Measurements from ENCODE around the gene CHRNA5. TPM values are rescaled to one million over a fixed set of nuclear protein-coding genes. Genes with fewer than 3 reads are reported as not detected.
"Not testable (repeated sequence)": the region's sequence is repeated elsewhere in the genome, so short reads cannot be mapped to it uniquely, and the experiment has no call there.

CHRNA5 gene
- total RNA-seq, 5 donors from 2014 or later (not counting 1 experiment from before 2014, with no cell fraction given), result 0.37 to 1.1 (median 0.57) TPM

GRCh38 chr15:78603467-78603866, 38.1 kb downstream of the CHRNA5 start:
- 100% methylated on average over 1 of the region's 3 CpGs for WGBS (ENCODE audit: insufficient coverage)
- ATAC-seq (replicated peaks in 1 of 4) (no peak), DNase-seq (no peak)
- ChIA-PET POLR2A (no interaction called here), CTCF (no interaction called here)
- Histone ChIP-seq H3K9me3 (no peaks in the 10 kb centered on the region), H3K27ac (ENCODE audit: low read length) (no peak overlapping the region), H3K36me3 (ENCODE audit: control insufficient read depth in 2 of 2, extremely low read depth in 1 of 2, insufficient read depth in 1 of 2, low read length in 1 of 2) (no peaks in the 10 kb centered on the region), H3K4me3 (ENCODE audit: control insufficient read depth in 1 of 2, extremely low read depth in 1 of 2, low read length in 1 of 2) (no peak overlapping the region), H3K4me1 (ENCODE audit: control insufficient read depth in 1 of 2, extremely low read depth in 1 of 2, insufficient read depth in 2 of 2, low read length in 2 of 2) (no peaks in the 10 kb centered on the region), H3K27me3 (replicated peaks in 1 of 2; ENCODE audit: control insufficient read depth in 2 of 2, extremely low read depth in 1 of 2, insufficient read depth in 2 of 2, low read length in 1 of 2) (peaks cover 0 to 24% of the 10 kb centered on the region in 2 experiments)
- Mint-ChIP-seq H3K27me3 (peaks cover 12 to 46% of the 10 kb centered on the region in 2 donors), H3K4me1 (no peaks in the 10 kb centered on the region), H3K27ac (no peak overlapping the region), H3K36me3 (no peaks in the 10 kb centered on the region), H3K4me3 (no peak overlapping the region), H3K9me3 (no peaks in the 10 kb centered on the region)

DNA sequence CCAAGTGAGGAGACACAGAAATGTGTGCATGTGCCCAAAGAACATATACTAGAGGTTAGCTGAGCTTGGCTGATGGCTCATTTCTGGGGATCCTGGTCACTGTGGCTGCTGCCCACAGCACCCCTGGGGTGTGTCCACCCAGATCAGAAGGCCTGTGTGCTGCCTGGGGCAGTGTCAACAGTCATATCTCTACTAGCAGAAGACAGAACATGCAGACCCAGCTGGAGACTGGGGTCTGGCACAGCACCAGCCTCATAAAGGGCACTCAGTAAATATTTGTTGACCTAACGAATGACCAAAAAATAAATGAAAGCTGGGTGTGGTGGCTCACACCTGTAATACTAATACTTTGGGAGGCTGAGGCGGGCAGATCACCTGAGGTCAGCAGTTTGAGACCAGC, 39.1 kb downstream of the CHRNA5 start:
- no peak overlapping the region for H3K4me3 ChIP-seq (ENCODE audit: control insufficient read depth in 1 of 2, extremely low read depth in 1 of 2, low read length in 1 of 2)
- no peaks in the 10 kb centered on the region for H3K36me3 Mint-ChIP-seq
- no peak for ATAC-seq (replicated peaks in 1 of 4)
- H3K27ac Mint-ChIP-seq, result no peak overlapping the region
- no peak overlapping the region for H3K27ac ChIP-seq (ENCODE audit: low read length)
- no peaks in the 10 kb centered on the region for H3K9me3 ChIP-seq
- ChIA-PET POLR2A (no interaction called here), CTCF (no interaction called here)
- H3K27me3 Mint-ChIP-seq, result peaks cover 12 to 50% of the 10 kb centered on the region in 2 donors
- peaks cover 0 to 3% (median 0%) of the 10 kb centered on the region in 3 donors for H3K9me3 Mint-ChIP-seq
- no peak for DNase-seq
- peaks cover 0 to 22% of the 10 kb centered on the region in 2 experiments for H3K27me3 ChIP-seq (replicated peaks in 1 of 2; ENCODE audit: control insufficient read depth in 2 of 2, extremely low read depth in 1 of 2, insufficient read depth in 2 of 2, low read length in 1 of 2)
- no peaks in the 10 kb centered on the region for H3K4me1 ChIP-seq (ENCODE audit: control insufficient read depth in 1 of 2, extremely low read depth in 1 of 2, insufficient read depth in 2 of 2, low read length in 2 of 2)
- no peak overlapping the region for H3K4me3 Mint-ChIP-seq
- no CpG with 5 or more reads among the region's 2 CpGs for WGBS (ENCODE audit: insufficient coverage)
- no peaks in the 10 kb centered on the region for H3K36me3 ChIP-seq (ENCODE audit: control insufficient read depth in 2 of 2, extremely low read depth in 1 of 2, insufficient read depth in 1 of 2, low read length in 1 of 2)
- H3K4me1 Mint-ChIP-seq, result no peaks in the 10 kb centered on the region

- CTCF ChIA-PET, result interaction anchor here in 1 of 2 donors (0.6 kb wide), 1 partner anchor 403 kb away, joined by 4 read pairs; no protein-coding TSS in a partner anchor
- H3K4me3 ChIP-seq (ENCODE audit: control insufficient read depth in 1 of 2, extremely low read depth in 1 of 2, low read length in 1 of 2), result no peak overlapping the region
- POLR2A ChIA-PET, result no interaction called here
- Mint-ChIP-seq H3K4me1 (no peaks in the 10 kb centered on the region), H3K36me3 (no peaks in the 10 kb centered on the region), H3K27ac (no peak overlapping the region), H3K27me3 (peaks cover 12 to 52% of the 10 kb centered on the region in 2 donors), H3K9me3 (peaks cover 0 to 3% (median 0%) of the 10 kb centered on the region in 3 donors), H3K4me3 (no peak overlapping the region)
- 84% methylated on average over 5 of the region's 5 CpGs for WGBS (ENCODE audit: insufficient coverage)
- H3K9me3 ChIP-seq, result no peaks in the 10 kb centered on the region
- H3K36me3 ChIP-seq (ENCODE audit: control insufficient read depth in 2 of 2, extremely low read depth in 1 of 2, insufficient read depth in 1 of 2, low read length in 1 of 2), result no peaks in the 10 kb centered on the region
- DNase-seq (no peak), ATAC-seq (replicated peaks in 1 of 4) (no peak)
- H3K4me1 ChIP-seq (ENCODE audit: control insufficient read depth in 1 of 2, extremely low read depth in 1 of 2, insufficient read depth in 2 of 2, low read length in 2 of 2), result no peaks in the 10 kb centered on the region
- peaks cover 0 to 19% of the 10 kb centered on the region in 2 experiments for H3K27me3 ChIP-seq (replicated peaks in 1 of 2; ENCODE audit: control insufficient read depth in 2 of 2, extremely low read depth in 1 of 2, insufficient read depth in 2 of 2, low read length in 1 of 2)
- H3K27ac ChIP-seq (ENCODE audit: low read length), result no peak overlapping the region
Observed at GRCh38 chr15:78605201-78605600, 39.9 kb downstream of the CHRNA5 start.

GRCh38 chr15:78605680-78606079, 40.4 kb downstream of the CHRNA5 start:
- no peak overlapping the region for H3K27ac Mint-ChIP-seq
- 85% methylated on average over 2 of the region's 4 CpGs for WGBS (ENCODE audit: insufficient coverage)
- no peaks in the 10 kb centered on the region for H3K36me3 Mint-ChIP-seq
- Histone ChIP-seq H3K4me1 (ENCODE audit: control insufficient read depth in 1 of 2, extremely low read depth in 1 of 2, insufficient read depth in 2 of 2, low read length in 2 of 2) (no peaks in the 10 kb centered on the region), H3K4me3 (ENCODE audit: control insufficient read depth in 1 of 2, extremely low read depth in 1 of 2, low read length in 1 of 2) (no peak overlapping the region), H3K27ac (ENCODE audit: low read length) (no peak overlapping the region), H3K9me3 (no peaks in the 10 kb centered on the region), H3K36me3 (ENCODE audit: control insufficient read depth in 2 of 2, extremely low read depth in 1 of 2, insufficient read depth in 1 of 2, low read length in 1 of 2) (no peaks in the 10 kb centered on the region), H3K27me3 (replicated peaks in 1 of 2; ENCODE audit: control insufficient read depth in 2 of 2, extremely low read depth in 1 of 2, insufficient read depth in 2 of 2, low read length in 1 of 2) (peaks cover 0 to 19% of the 10 kb centered on the region in 2 experiments)
- peaks cover 0 to 3% (median 0%) of the 10 kb centered on the region in 3 donors for H3K9me3 Mint-ChIP-seq
- ChIA-PET POLR2A (no interaction called here), CTCF (no interaction called here)
- DNase-seq, result no peak
- peaks cover 12 to 52% of the 10 kb centered on the region in 2 donors for H3K27me3 Mint-ChIP-seq
- no peak overlapping the region for H3K4me3 Mint-ChIP-seq
- no peaks in the 10 kb centered on the region for H3K4me1 Mint-ChIP-seq
- ATAC-seq (replicated peaks in 1 of 4), result no peak

- H3K4me1 ChIP-seq (ENCODE audit: control insufficient read depth in 1 of 2, extremely low read depth in 1 of 2, insufficient read depth in 2 of 2, low read length in 2 of 2); H3K36me3 ChIP-seq (ENCODE audit: control insufficient read depth in 2 of 2, extremely low read depth in 1 of 2, insufficient read depth in 1 of 2, low read length in 1 of 2); H3K27ac Mint-ChIP-seq; H3K4me3 ChIP-seq (ENCODE audit: control insufficient read depth in 1 of 2, extremely low read depth in 1 of 2, low read length in 1 of 2); POLR2A ChIA-PET; H3K4me1 Mint-ChIP-seq; H3K9me3 Mint-ChIP-seq; H3K9me3 ChIP-seq; ATAC-seq (replicated peaks in 1 of 4); H3K27me3 ChIP-seq (replicated peaks in 1 of 2; ENCODE audit: control insufficient read depth in 2 of 2, extremely low read depth in 1 of 2, insufficient read depth in 2 of 2, low read length in 1 of 2); CTCF ChIA-PET; H3K4me3 Mint-ChIP-seq; DNase-seq; H3K36me3 Mint-ChIP-seq; H3K27ac ChIP-seq (ENCODE audit: low read length): not testable (repeated sequence)
- no CpG with 5 or more reads among the region's 3 CpGs for WGBS (ENCODE audit: insufficient coverage)
- peaks cover 0 to 31% of the 10 kb centered on the region in 2 donors for H3K27me3 Mint-ChIP-seq
Observed at GRCh38 chr15:78609551-78609950, 44.2 kb downstream of the CHRNA5 start.

DNA sequence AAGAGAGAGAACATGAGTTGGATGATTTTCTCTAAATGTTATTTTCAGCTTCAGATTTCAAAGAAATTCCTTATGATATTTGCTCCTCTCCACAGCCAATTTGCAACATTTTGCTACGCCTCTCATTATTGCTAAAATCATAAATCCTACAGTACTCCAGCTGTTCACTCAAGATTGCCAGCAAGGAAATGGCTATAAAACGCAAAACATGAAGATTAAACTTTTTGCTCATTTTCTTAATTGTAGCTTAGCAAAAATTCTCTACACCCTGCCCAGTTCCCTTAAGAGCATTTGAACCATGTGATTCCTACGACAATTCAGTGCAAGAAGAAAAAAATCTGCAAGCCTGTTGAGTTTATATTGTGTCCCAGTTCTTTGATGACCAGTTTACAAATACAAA, 48.7 kb downstream of the CHRNA5 start:
- H3K27me3 ChIP-seq (replicated peaks in 1 of 2; ENCODE audit: control insufficient read depth in 2 of 2, extremely low read depth in 1 of 2, insufficient read depth in 2 of 2, low read length in 1 of 2), result peaks cover 1 to 10% of the 10 kb centered on the region in 2 experiments
- no peak overlapping the region for H3K4me3 Mint-ChIP-seq
- H3K4me3 ChIP-seq (ENCODE audit: control insufficient read depth in 1 of 2, extremely low read depth in 1 of 2, low read length in 1 of 2), result no peak overlapping the region
- no peaks in the 10 kb centered on the region for H3K9me3 ChIP-seq
- ATAC-seq (replicated peaks in 1 of 4) (no peak), DNase-seq (no peak)
- no peaks in the 10 kb centered on the region for H3K36me3 ChIP-seq (ENCODE audit: control insufficient read depth in 2 of 2, extremely low read depth in 1 of 2, insufficient read depth in 1 of 2, low read length in 1 of 2)
- no peak overlapping the region for H3K27ac ChIP-seq (ENCODE audit: low read length)
- peaks cover 0 to 5% (median 4%) of the 10 kb centered on the region in 3 donors for H3K4me1 Mint-ChIP-seq
- H3K27ac Mint-ChIP-seq, result no peak overlapping the region
- H3K4me1 ChIP-seq (ENCODE audit: control insufficient read depth in 1 of 2, extremely low read depth in 1 of 2, insufficient read depth in 2 of 2, low read length in 2 of 2), result no peaks in the 10 kb centered on the region
- CTCF ChIA-PET, result no interaction called here
- POLR2A ChIA-PET, result no interaction called here
- no peaks in the 10 kb centered on the region for H3K36me3 Mint-ChIP-seq
- peaks cover 8 to 9% of the 10 kb centered on the region in 2 donors for H3K27me3 Mint-ChIP-seq
- H3K9me3 Mint-ChIP-seq, result no peaks in the 10 kb centered on the region
- WGBS (ENCODE audit: insufficient coverage), result no CpG with 5 or more reads among the region's 3 CpGs

DNA sequence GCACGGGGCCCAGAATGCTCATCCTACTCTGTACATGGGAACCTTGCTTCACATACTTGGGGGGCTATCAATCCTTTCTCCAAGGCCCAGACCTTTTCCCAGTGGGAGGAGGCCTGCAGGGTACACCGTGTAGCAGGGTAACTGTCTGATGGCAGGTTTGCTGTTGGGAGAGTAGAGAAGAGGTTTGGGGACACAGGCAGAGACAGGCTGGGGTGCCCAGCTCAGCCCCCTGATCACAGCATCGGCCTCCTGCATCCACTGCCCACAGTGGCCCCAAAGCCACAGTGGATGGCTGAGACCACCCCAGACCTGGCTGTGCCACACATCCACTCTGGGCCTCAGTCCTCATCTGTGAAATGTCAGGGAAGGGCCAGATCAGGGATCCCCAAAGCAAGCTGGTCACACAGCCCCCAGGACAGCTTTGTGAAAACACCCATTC, 49.9 kb downstream of the CHRNA5 start:
- no peak overlapping the region for H3K27ac ChIP-seq (ENCODE audit: low read length)
- ChIA-PET POLR2A (no interaction called here), CTCF (interaction anchor here (0.7 to 1.1 kb wide), 3 partner anchors 11 to 95 kb away, joined by 3 to 8 read pairs (median 5); no protein-coding TSS in a partner anchor)
- Mint-ChIP-seq H3K4me3 (no peak overlapping the region), H3K9me3 (no peaks in the 10 kb centered on the region), H3K36me3 (no peaks in the 10 kb centered on the region), H3K27ac (no peak overlapping the region), H3K27me3 (peaks cover 14 to 18% of the 10 kb centered on the region in 2 donors), H3K4me1 (peaks cover 0 to 5% (median 4%) of the 10 kb centered on the region in 3 donors)
- H3K4me1 ChIP-seq (ENCODE audit: control insufficient read depth in 1 of 2, extremely low read depth in 1 of 2, insufficient read depth in 2 of 2, low read length in 2 of 2), result peaks cover 0 to 4% of the 10 kb centered on the region in 2 experiments
- ATAC-seq (replicated peaks in 1 of 4) (no peak), DNase-seq (no peak)
- WGBS (ENCODE audit: insufficient coverage), result 100% methylated on average over 1 of the region's 3 CpGs
- H3K36me3 ChIP-seq (ENCODE audit: control insufficient read depth in 2 of 2, extremely low read depth in 1 of 2, insufficient read depth in 1 of 2, low read length in 1 of 2), result no peaks in the 10 kb centered on the region
- peaks cover 3 to 22% of the 10 kb centered on the region in 2 experiments for H3K27me3 ChIP-seq (replicated peaks in 1 of 2; ENCODE audit: control insufficient read depth in 2 of 2, extremely low read depth in 1 of 2, insufficient read depth in 2 of 2, low read length in 1 of 2)
- no peaks in the 10 kb centered on the region for H3K9me3 ChIP-seq
- H3K4me3 ChIP-seq (ENCODE audit: control insufficient read depth in 1 of 2, extremely low read depth in 1 of 2, low read length in 1 of 2), result no peak overlapping the region
